Measurements from ENCODE around the gene UBR3.

The UBR3 gene

DNA sequence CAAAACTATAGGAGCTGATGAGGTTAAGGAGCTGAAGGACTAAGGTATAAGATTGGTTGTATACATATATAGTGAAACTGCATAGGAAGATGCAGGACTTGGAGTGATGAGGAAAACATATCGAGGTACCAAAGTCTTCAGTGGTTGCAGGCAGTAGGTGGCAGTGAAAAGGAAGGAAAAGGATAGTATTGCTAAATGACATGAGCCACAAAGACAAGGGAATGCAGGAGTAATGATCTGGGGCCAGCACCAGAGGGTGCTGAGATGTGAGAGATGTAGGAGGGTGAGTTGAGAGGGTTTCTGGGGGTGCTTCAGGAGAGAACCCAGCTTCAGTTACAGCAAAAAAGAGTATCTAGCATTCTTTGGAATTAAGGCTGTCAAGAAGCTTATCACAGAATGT is 178.4 kb downstream of the UBR3 start:
- no peak for DNase-seq (ENCODE audit: low spot score)

DNA sequence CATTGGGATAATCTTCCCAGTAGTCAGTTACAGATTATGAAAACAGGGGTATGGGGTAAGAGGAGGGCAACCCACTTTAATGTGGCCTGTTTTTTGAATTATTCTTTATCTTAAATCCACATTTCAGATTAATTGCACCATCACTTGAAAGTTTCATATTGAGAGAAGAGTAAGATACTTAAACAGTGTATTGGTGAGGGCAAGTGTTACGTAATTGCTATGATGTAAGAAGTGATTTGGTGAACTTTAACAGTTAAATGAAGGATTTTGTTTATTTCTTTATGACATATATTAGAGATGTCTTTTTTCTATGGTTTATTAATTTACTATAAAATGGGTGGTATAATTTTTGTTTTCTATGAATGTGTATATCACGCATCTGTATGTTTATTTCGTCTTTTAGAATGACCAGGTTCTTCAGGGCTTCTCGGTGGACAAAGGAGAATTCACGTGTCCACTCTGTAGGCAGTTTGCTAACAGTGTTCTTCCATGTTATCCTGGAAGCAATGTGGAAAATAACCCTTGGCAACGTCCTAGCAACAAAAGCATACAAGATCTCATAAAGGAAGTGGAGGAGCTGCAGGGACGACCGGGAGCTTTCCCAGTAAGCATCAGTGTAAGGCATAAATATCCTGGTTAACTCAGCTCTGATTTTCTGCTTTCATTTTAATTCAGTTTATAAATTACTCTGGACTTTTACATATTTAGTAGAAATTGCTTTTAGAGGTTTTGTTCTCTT is 179.5 kb downstream of the UBR3 start:
- DNase-seq (ENCODE audit: low spot score): no peak

DNA sequence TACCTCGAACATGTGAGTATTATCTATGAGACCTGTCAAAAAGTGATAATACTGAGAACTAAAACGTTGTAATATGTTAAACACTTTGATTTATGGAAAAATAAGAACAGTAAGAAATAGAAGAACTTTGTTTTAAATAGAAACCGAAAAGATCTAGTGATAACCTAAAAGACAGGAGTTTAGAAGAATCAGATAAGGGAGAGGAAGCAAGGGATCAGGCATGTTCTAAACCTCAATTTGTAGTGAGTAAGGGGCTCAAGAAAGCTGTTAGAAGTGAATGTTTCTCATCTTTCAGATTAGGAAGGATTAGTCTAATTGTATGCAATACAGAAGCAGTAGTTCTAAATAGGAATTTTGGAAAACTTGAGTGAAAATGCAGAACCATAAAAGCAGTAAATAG is 182.0 kb downstream of the UBR3 start:
- DNase-seq (ENCODE audit: low spot score): no peak

DNA sequence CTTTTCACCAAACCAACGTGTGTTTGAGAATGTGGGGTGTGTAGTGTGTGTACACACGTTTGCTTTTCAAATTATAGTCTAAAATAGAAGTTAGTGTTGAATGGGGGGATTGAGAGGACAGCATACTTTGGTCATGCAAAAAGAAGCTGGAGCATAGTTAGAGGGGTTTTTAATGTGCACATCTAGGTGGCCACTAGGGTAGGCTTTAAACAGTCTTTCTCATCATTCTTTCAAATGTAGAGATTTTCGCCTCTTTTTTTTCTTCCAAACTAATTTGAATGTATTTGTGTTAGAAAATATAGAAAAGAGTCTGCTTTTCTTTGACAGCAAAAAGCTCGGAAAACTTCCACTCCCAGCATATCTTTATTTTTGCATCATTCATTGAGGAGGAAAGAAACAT is 185.5 kb downstream of the UBR3 start:
- DNase-seq (ENCODE audit: low spot score): peak; percentile 6

DNA sequence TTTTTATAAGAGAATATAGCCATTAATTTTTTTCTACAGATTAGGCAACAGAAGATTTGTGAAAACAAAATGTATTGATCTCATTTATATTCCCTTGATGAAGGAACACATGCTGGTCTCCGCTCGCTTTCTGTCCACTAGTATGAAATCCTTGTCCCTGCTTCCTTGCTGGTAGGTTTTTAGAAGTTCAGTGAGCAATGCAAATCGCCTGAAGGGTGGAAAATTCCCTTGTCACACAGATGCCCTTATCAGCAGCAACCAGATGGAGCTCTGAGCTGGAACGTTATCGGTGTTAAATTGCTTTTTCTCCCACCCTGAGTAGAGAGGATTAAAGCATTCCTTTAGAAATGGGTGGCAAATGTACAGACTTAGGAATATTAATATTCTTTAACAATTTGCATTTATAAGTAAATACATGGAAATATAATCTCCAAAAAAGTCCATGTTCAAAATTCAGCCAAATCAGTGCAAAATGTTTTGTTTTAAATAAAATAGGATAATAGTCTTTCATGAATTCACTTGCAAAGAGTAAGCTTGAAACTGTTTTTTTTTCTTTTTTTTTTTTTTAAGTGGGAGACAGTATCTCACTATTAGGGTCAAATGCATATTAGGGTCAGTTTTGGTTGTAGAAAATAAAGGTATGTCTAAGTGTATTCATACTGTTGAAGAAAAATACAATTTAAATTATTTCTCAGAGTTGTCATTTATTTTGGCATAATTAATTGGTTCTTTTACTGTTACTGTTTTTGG is 186.7 kb downstream of the UBR3 start:
- no peak for DNase-seq (ENCODE audit: low spot score)

DNA sequence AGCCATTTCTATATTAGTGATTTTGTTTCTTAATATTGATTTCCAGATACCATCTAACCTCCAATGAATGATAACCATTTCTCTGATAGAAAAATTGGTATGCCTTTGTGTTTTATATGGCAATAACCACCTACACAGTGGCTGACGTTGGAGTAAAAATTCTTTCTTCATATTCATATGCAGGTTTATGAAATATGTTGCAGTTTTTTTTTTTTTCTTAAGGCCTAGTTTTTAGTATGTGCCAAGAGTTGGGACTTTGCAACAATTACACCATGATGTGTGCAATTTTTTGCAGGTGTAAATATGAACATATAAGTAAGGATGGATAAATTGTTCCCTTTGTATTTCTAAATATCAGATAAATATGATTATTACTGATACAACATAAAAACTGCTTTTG is 187.5 kb downstream of the UBR3 start:
- no peak for DNase-seq (ENCODE audit: low spot score)

DNA sequence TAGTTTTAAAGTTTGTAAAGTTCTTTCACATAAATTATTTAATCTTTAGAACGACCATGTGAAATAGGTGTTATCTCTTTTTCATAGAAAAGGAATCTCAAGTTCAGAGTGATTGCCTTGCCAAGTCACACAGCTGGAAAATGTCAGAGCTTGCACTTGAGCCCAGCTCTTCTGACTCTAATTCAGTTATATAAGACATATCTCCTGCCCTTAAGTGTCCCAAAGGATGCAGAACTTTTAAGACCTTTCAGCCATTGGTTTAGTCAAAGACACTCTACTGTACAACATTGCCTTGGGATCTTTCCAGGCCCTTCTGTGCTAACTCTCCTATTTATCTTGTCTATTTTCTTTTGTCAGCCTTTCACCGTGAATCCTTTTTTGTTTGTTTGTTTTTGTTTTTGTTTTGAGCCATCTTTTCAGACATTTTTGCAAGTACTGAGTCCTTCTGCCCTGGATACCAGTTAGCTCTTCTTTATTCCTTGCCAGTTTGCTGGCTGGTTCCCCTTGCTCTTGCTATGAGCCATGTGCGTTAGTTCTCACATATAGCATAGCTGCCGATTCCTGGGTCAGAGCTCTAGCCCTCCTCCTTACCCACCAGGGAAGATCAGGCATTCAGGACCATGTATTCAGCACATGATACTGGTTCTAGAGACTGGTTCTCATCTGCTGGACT is 190.7 kb downstream of the UBR3 start:
- DNase-seq (ENCODE audit: low spot score): no peak

DNA sequence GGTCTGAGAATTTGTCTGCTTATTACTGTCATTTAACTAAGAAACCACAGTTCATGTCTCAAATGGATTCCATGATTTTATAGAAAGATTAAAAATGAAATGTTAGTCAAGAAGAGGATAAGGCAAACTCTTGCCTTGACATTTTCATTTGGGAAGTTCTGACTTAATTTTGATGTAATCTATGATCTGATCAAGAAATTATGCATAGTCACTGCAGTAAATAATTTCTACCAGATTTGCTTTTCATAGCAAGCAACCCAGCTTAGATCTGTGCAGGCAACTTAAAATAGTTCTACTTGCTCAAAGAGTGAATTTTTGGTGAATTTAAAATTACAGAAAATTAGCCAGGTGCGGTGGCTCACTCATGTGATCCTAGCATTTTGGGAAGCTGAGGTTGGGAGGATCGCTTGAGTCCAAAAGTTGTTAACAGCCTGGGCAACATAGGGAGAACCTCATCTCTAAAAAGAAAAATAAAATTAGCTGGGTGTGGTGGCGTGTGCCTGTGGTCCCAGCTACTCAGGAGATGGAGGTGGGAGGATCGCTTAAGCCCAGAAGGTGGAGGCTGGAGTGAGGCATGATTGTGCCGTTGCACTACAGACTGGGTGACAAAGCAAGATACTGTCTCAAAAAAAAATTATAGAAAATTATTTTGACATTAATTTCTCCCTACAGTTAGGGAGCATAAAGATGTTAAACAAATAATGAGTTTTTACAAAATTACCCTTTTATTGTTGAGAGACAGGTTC is 192.0 kb downstream of the UBR3 start:
- no peak for DNase-seq (ENCODE audit: low spot score)

DNA sequence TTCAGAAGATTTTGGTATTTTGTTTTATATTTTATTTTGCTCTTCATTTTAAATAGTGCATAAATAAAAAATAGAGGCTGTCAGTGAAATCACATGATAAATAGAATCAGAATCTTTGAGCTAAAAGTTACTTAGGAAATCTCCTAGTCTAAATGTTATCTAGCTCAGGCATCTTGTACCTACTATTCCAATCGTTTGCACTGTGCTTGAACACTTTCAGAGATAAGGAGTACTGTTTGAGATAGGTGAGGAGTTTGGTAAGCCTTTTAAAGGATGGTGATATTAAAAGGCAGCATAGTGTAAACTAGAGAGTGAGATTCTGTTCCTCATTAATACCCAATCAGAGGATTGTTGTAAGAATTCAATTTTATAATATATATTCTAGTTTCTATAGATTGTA is 193.5 kb downstream of the UBR3 start:
- no peak for DNase-seq (ENCODE audit: low spot score)

DNA sequence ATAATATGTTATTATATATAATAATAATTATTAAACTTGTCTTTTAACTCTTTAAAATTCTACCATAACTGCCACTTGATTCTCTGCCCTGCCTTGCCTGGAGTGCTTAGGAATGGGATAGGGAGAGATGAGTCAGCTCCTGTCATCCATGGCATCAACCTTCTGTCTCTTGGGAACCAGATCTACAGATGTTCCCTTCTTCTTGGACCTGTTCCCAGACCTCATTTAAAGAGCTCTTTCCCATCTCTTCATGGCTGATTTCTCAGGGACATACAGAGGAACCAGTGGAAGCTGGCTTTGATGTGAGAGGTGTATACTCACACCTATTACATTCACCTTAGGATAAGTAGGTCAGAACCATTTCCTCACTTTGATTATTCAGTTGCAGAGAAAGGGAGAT is 195.4 kb downstream of the UBR3 start:
- no peak for DNase-seq (ENCODE audit: low spot score)

DNA sequence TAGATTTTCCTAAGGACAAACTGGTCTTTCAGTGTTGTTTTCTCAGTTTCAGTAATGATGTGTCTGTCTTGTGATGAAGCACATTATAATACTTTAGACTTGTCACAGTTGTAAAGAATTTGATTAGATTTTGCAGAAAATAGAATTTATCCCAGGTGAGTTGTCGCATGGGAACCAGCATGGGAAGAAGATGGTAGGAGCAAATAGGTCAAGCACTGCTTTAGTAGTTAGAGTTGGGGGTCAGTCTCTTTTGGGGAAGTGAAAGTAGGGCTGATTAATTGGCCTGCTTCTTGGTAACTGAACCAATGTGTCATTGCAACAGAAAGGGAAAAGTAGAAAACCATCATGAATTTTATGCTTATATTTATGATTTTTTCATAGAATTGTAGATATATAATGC is 197.5 kb downstream of the UBR3 start:
- peak; percentile 7 for DNase-seq (ENCODE audit: low spot score)

DNA sequence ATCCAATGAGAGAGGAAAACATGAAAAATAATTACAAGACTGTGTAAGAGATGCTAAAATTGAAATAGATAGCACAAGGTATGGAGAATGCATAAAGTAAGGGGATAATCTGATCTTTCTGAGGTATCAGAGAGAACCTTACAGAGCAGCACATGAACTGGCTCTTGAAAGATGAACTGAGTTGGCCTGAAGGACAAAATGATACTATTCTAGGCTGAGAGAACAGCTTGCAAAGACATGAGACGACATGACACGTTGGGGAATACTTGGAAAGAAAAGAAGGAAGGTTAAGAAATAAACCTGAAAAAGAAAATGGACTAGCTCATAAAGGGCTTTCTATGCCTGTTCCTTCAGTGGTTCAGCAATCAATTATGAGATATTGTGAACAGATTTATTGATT is 198.0 kb downstream of the UBR3 start:
- DNase-seq (ENCODE audit: low spot score): no peak

DNA sequence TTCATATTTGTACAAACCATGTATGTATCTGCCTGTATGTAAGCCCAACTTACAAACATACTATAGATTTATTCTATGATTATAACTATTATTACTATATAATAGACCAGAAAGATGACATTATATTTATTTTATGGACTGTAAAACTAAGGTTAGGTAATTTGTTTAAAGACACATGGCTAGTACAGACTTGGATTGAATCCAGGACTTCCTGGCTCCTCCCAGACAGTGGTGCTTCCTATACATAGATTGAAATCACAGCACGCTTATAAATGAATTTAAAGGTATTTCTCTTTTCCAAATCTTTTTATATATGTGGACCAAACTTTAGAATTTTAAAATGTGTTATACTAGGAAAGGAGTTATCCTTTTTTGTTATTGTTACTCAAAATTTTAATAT is 199.1 kb downstream of the UBR3 start:
- no peak for DNase-seq (ENCODE audit: low spot score)

DNA sequence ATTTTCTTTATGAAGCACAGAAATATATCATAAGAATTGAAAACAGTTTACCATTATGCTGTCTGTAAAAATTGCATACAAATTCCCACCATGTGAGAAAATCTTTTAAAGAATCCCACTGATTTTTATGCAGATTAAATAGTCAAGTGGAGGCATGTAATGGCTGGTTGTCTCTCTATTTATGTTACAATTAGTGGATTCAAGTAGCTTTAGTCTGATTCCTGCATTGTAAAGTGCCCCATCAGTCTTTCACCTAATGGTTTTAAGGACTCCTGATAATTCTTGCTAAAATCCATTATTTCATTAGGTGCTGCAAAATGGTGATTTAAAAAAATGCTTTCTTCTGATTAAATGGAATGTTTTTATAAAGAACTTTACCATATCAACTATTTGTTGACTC is 202.3 kb downstream of the UBR3 start:
- no peak for DNase-seq (ENCODE audit: low spot score)

DNA sequence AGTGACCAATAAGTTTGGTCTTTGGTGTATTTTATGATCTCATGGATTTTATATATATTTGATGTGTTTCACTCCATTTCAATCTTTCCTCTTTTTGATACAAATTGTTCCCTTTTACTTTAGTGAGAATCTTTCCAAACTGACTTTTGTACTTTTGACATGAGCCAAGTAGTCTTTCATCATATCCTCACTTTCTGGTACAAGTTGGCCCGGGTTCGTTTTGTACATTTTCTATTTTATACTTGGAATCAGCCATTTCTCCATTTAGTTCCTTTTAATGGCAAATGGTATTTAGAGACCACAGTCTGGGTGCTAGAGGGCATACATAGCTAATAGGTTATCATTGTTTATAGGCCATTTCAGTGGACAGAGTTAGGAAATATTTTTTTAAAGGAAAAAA is 202.8 kb downstream of the UBR3 start:
- DNase-seq (ENCODE audit: low spot score): no peak

DNA sequence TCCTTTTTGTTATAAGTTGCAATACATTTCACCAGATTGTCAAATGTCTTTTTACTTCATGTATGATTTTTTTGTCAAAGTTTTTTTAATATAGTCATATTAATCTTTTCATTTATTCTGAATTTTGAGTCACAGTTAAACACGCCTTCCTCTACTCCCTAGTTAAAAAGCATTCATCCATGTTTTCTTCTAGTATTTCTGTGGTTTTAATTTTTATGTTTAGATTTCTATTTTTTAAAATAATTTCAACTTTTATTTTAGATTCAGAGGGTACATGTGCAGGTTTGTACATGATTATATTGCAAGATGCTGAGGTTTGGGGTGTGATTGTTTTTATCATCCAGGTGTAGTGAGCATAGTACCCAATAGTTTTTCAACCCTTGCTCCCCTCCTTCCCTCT is 204.0 kb downstream of the UBR3 start:
- DNase-seq (ENCODE audit: low spot score): no peak

DNA sequence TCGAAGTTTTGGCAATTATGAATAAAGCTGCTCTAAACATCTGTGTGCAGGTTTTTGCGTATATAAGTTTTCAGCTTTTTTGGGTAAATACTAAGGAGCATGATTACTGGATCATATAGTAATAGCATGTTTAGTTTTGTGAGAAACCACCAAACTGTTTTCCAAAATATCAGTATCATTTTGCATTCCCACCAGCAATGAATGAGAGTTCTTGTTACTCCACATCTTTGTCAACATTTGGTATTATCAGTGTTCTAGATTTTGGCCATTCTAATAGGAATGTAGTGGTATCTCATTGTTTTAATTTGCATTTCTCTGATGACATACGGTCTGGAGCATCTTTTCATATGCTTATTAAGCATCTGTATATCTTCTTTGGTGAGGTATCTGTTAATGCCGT is 207.3 kb downstream of the UBR3 start:
- DNase-seq (ENCODE audit: low spot score): no peak

DNA sequence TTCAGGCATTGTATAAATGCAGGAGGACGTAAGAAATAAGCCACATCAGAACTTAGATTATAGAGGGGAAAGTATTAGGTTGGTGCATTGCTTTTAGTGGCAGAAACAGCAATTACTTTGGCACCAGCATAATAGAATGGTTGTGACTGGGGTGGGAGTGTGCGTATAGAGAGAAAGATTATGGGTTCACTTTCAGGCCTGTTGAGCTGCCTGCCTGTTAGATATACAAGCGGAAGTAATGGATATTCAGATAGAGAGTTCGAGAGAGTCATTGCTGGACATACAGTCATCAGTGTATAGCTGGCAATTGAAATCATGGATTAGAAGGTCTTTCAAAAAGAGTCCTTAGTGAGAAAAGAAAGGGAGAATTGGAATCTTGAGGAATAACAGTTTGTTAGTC is 211.5 kb downstream of the UBR3 start:
- DNase-seq (ENCODE audit: low spot score): no peak

DNA sequence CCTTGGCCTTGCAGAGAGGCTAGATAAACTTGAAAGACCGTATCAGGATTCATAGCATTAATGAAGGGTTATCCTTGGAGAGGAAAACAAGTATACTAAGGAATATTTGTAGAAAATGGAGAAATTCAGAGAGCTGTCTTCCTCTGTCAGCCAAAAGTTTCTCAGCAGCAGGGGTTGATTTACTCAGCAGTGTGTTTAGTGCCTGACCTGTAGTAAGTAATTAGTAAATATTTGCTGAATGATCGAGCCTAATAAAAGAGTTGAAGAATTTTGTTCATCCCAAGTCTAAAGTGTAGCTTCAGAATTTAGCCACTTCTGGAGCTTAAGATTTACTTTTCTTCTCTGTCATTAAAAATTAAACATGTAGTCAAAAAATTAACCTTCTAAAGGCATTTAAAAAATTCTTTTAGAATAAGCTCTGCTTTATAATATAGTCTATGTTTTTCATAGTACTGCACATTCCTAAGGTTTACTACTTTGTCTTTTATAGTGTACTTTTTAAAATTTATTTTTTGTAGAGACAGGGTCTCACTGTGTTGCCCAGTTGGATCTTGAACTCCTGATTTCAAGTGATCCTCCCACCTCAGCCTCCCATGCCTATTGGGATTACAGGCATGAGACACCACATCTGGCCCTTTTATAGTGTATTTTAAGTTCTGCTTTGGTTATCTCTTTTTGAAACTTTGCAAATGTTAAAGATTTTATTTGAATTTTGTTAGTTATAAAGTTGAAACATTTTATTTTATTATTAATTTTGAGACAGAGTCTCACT is 212.3 kb downstream of the UBR3 start:
- no peak for DNase-seq (ENCODE audit: low spot score)

DNA sequence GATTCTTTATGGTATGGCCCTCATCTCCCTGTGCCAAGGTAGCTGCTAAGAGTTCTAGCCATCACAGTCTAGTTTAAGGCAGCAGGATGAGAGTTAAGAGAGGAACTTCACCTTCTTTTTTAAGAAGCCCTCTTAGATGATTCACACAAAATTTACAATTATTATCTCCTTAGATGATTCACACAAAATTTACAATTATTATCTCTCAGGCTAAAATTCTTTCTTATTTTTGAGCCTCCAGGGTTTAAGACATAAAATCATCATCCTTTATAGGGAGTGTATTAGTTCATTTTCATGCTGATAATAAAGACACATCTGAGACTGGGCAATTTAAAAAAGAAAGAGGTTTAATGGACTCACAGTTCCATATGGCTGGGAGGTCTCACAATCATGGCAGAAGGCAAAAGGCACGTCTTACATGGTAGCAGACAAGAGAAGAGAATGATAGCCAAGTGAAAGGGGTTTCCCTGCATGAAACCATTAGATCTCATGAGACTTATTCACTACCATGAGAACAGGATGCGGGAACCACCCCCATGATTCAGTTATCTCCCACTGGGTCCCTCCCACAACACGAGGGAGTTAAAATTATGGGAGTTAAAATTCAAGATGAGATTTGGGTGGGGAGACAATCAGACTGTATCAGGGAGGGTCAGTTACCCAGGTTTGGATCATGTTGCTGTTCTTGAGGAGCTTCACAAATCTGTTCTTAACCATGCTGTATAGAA is 217.7 kb downstream of the UBR3 start:
- DNase-seq (ENCODE audit: low spot score): no peak

Data from NAMALWA (cell line).